ENCODE results near the gene PIGW.

- no peak for TF ChIP-seq TAF1 (IDR thresholded peaks at IDR 0.05; ENCODE audit: low read depth)
- TF ChIP-seq SMC3 (conservative IDR thresholded peaks at IDR 0.05; ENCODE audit: poor library complexity), result no peak
- TF ChIP-seq REST (IDR thresholded peaks at IDR 0.05; ENCODE audit: borderline replicate concordance), result no peak
- no peak for TF ChIP-seq POLR2AphosphoS5 (IDR thresholded peaks at IDR 0.05)
These were observed 39.7 kb upstream of the PIGW start for GRCh38 chr17:36495076-36495578.
